BJ (cell line): ENCODE measurements around the gene GSTM5. TPM values are rescaled to one million over a fixed set of nuclear protein-coding genes. Genes with fewer than 3 reads are reported as not detected.
"Not testable (repeated sequence)": the region's sequence is repeated elsewhere in the genome, so short reads cannot be mapped to it uniquely, and the experiment has no call there.

Experiments used
- CTCF ChIA-PET: fragments of 350-600 bp; formaldehyde crosslinking; extraction: SDS; loops from one replicate; lab custom pipeline; 2021; ENCODE audit warnings: antibody characterized with exemption, inconsistent platforms; lab: Yijun Ruan, JAX
- POLR2A ChIA-PET: fragments of 300-600 bp; sonication (Branson Sonifier 250); formaldehyde crosslinking; extraction: SDS; loops from one replicate; lab custom pipeline; 2021; ENCODE audit warnings: antibody characterized with exemption; lab: Charles Lee
- DNase-seq: peaks from one replicate; pipeline ENCODE4 v3.0.0-alpha.2; 2011; ENCODE audit warnings: low read depth
- H3K27me3 ChIP-seq: 2 replicates; pipeline ENCODE4 v1.6.0; 2011; ENCODE audit warnings: low read length; ENCODE audit not compliant: control insufficient read depth, insufficient read depth
- H3K36me3 ChIP-seq: 2 replicates; pipeline ENCODE4 v1.5.1; 2011; ENCODE audit warnings: low read length; ENCODE audit not compliant: control insufficient read depth, insufficient read depth
- H3K4me3 ChIP-seq: 2 replicates; pipeline ENCODE4 v1.5.1; 2011; ENCODE audit warnings: low read depth, mild to moderate bottlenecking, control low read depth, low read length
- polyA plus RNA-seq: library from polyadenylated mRNA; depleted of rRNA; stranded (reverse); fragments of >200 nt; gene quantifications from 2 replicates; pipeline ENCODE4 v1.2.3, GENCODE V29; 2011
- TF ChIP-seq, protein P1 (sequence below): IDR thresholded peaks from 2 replicates; pipeline ENCODE4 v1.5.1; 2011; ENCODE audit warnings: low read depth, mild to moderate bottlenecking, control low read depth, inconsistent platforms, low read length, moderate library complexity; ENCODE audit not compliant: insufficient read depth

GSTM5 gene
- polyA plus RNA-seq, 1 experiment: 1.5 TPM

DNA sequence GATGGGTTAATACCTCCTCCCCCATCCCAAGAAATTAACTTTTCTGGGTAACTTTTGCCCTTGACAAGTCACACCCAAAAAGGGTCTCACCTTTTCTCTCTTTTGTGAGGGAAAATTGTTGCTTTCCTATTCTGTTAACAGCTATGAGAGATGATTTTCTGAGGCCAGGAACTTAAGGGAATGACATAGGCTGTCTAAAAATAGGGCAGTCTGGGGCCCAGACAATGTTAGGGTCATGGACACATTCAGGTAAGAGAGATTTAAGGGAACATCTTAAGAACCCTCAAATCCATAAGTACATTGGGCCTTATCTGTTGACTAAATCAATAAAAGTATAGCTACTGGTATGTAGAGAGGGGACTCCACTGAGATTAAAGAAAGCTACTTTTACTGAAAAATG, 37.2 kb downstream of the GSTM5 start:
- POLR2A ChIA-PET: no interaction called here

DNA sequence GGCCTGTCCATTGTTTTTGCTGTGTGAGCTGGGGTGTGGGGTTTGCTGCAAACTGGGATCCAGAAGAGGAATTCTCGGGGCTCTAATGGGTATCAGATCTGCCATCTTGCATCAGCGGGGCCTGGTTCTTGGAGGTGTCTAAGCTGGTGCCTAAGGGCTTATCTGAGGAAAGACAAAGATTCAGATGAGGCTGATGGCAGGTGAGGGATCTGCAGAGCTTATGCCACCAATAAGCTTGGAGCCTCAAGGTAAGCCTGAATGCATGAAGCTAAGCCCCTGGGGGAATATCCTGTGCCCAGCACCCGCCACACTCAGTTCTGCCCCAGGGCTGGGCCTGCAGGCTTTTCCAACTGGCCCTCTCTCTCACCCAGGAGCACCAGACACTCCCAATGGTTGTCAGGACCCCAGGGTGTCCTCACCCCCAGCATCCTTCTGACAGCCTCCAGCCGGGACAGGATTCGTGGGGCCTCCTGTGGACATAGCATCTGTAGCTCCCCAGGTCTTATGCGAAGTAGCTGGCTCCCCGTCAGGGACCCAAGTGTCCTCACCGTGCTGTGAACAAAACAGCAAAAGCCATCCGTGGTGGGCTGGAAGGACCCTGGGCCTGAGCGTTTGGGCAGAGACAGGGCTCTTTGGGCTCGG, 38.3 kb downstream of the GSTM5 start:
- Histone ChIP-seq H3K36me3 (no peaks in the 10 kb centered on the region), H3K4me3 (no peak overlapping the region), H3K27me3 (peaks cover 4% of the 10 kb centered on the region; the same call in 1 of the 2 replicates)
- CTCF ChIA-PET: interaction anchor here (1.1 to 2.5 kb wide), 4 partner anchors 10 to 110 kb away, joined by 3 to 8 read pairs (median 6); partner anchors contain the start of gene GSTM3
- TF ChIP-seq, protein P1, sequence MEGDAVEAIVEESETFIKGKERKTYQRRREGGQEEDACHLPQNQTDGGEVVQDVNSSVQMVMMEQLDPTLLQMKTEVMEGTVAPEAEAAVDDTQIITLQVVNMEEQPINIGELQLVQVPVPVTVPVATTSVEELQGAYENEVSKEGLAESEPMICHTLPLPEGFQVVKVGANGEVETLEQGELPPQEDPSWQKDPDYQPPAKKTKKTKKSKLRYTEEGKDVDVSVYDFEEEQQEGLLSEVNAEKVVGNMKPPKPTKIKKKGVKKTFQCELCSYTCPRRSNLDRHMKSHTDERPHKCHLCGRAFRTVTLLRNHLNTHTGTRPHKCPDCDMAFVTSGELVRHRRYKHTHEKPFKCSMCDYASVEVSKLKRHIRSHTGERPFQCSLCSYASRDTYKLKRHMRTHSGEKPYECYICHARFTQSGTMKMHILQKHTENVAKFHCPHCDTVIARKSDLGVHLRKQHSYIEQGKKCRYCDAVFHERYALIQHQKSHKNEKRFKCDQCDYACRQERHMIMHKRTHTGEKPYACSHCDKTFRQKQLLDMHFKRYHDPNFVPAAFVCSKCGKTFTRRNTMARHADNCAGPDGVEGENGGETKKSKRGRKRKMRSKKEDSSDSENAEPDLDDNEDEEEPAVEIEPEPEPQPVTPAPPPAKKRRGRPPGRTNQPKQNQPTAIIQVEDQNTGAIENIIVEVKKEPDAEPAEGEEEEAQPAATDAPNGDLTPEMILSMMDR: no peak
- DNase-seq: no peak
- POLR2A ChIA-PET: no interaction called here

More for the DNA sequence above, 37.2 kb downstream of the GSTM5 start:
- H3K36me3 ChIP-seq: no peaks in the 10 kb centered on the region
- CTCF ChIA-PET: interaction anchor here (0.7 to 2.5 kb wide), 6 partner anchors 8 to 111 kb away, joined by 3 to 8 read pairs (median 4); partner anchors contain the start of gene GSTM3
- H3K27me3 ChIP-seq: peaks cover 4% of the 10 kb centered on the region; the same call in 1 of the 2 replicates
- no peak overlapping the region for H3K4me3 ChIP-seq
- TF ChIP-seq, protein P1: no peak
- no peak for DNase-seq

DNA sequence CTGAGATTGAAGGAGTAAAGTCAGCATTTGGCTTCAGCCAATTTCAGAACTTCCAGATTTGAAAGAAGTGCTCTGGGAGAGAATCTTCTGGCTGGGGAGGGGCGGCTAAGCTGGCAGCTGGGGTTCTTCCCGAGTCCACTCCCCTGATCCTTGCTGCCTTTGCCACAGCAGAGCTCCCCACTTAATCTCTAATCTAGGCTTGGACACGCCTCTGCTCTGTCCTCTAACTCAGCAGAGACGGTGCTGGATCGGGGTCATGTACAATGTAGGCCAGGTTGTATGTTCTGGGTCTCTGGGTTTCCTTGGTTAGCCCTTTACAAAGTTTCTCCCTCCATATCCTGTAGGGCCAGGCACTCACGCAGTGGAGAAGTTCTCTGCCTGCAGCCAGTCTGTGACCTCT, 38.9 kb downstream of the GSTM5 start:
- ChIA-PET CTCF (interaction anchor here (1.1 to 2.5 kb wide), 3 partner anchors 11 to 24 kb away, joined by 3 to 7 read pairs (median 5); partner anchors contain the start of gene GSTM3), POLR2A (no interaction called here)
- TF ChIP-seq, protein P1: no peak
- peaks cover 4% of the 10 kb centered on the region; the same call in 1 of the 2 replicates for H3K27me3 ChIP-seq
- no peak overlapping the region for H3K4me3 ChIP-seq
- DNase-seq: no peak
- no peaks in the 10 kb centered on the region for H3K36me3 ChIP-seq

DNA sequence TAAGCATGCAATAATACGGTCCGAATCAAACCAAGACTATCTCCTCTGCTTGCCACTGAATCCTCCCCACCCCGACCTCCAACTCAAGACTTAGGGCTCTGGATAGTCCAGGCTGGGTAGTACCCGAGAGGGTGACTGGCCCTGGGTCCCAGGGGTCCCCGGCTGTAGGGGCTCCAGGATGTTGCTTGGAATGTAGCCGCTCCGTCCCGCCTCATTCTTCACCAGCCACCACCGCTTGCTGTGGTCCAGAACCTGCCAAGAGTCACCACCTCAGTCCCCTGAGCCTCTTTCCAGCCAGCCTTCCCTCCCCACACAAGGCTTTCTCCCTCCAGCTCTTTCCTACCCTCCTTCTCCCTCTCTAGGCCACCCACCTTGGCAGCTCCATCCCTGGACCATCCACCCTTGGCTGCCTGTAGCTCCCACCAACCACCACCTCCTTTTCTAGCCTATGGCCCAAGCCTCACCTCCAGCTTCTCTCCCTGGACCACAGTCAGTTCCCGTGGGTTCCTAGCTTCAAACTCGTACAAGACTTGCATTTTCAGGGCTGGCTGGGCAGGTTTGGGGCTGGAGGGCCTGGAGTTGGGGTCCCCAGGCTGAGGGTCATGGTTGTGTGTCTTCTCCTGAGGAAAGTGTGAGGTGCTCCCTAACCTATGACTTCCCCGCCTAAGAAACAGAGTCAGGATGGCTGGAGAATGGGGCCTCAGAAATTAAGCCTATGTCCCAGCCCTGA, 39.6 kb downstream of the GSTM5 start:
- ChIA-PET POLR2A (no interaction called here), CTCF (interaction anchor here (1.1 kb wide), 1 partner anchor 23 kb away, joined by 3 read pairs; no protein-coding TSS in a partner anchor)
- no peak for DNase-seq
- Histone ChIP-seq H3K36me3 (no peaks in the 10 kb centered on the region), H3K4me3 (no peak overlapping the region), H3K27me3 (peaks cover 4% of the 10 kb centered on the region; the same call in 1 of the 2 replicates)
- TF ChIP-seq, protein P1: no peak

DNA sequence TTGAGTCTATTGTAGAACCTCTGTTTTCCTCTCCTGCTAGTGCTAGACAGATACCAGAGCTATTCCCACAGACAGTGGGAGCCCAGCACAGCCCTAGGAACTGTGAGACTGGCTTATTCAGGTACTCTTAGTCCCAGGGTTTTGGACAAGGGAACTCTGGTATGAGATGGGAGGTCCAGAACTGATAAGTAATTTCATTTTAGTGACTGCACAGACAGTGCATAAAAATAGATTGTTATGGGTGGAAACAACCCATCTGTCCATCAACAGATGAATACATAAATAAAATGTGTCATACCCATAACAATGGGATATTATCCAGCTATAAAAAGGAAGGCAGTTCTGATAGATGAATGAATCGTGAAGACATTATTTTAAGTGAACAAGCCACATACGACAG, 42.7 kb downstream of the GSTM5 start:
- Histone ChIP-seq H3K27me3 (no peaks in the 10 kb centered on the region), H3K36me3 (no peaks in the 10 kb centered on the region), H3K4me3 (no peak overlapping the region)
- CTCF ChIA-PET: interaction anchor here (1.0 to 1.9 kb wide), 4 partner anchors 11 to 222 kb away, joined by 3 to 6 read pairs (median 4); no protein-coding TSS in a partner anchor
- TF ChIP-seq, protein P1: no peak
- DNase-seq: no peak
- POLR2A ChIA-PET: no interaction called here

DNA sequence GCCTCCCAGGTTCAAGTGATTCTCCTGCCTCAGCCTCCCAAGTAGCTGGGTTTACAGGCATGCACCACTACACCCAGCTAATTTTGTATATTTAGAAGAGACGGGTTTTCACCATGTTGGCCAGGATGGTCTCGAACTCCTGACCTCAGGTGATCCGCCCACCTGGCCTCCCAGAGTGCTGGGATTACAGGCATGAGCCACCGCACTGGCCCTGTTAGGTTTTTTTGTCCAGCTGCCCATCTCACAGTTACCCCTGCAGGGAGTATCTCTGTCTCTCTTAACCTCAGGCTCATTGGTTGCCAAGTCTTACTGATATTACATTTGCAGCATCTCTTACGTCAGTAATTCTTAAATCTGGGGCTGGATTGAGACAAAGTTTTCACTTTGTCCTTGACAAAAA, 44.3 kb downstream of the GSTM5 start:
- DNase-seq, H3K27me3 ChIP-seq, H3K4me3 ChIP-seq, H3K36me3 ChIP-seq, POLR2A ChIA-PET: not testable (repeated sequence)
- CTCF ChIA-PET: interaction anchor here (1.3 to 1.8 kb wide), 3 partner anchors 9 to 107 kb away, joined by 4 to 5 read pairs (median 5); no protein-coding TSS in a partner anchor
